H9 (cell line): Measurements from ENCODE around the gene TSPO2. TPM values are rescaled to one million over a fixed set of nuclear protein-coding genes. Genes with fewer than 3 reads are reported as not detected.

Experiments used
- DNase-seq: peaks from one replicate; pipeline ENCODE4 v3.0.0-alpha.2; 2017
- H2AFZ ChIP-seq: one replicate; pipeline ENCODE4 v1.6.1; 2013; ENCODE audit warnings: mild to moderate bottlenecking, low read length, control low read depth, moderate library complexity
- H2AK5ac ChIP-seq: 2 replicates; pipeline ENCODE4 v1.6.1; 2013; ENCODE audit warnings: low read length, control low read depth, mixed read lengths; ENCODE audit not compliant: insufficient read length
- H2BK120ac ChIP-seq: one replicate; pipeline ENCODE4 v1.6.1; 2013; ENCODE audit warnings: low read depth, mild to moderate bottlenecking, low read length, control low read depth, inconsistent platforms; ENCODE audit not compliant: poor library complexity, severe bottlenecking
- H2BK12ac ChIP-seq: 2 replicates; pipeline ENCODE4 v1.6.1; 2013; ENCODE audit warnings: low read length, control low read depth, mixed read lengths, low read depth; ENCODE audit not compliant: insufficient read length
- H2BK15ac ChIP-seq: 2 replicates; pipeline ENCODE4 v1.6.1; 2013; ENCODE audit warnings: low read depth, low read length, control low read depth
- H2BK20ac ChIP-seq: one replicate; pipeline ENCODE4 v1.6.1; 2013; ENCODE audit warnings: low read depth, mild to moderate bottlenecking, low read length, control low read depth, inconsistent platforms; ENCODE audit not compliant: poor library complexity, severe bottlenecking
- H2BK5ac ChIP-seq: 2 replicates; pipeline ENCODE4 v1.6.1; 2013; ENCODE audit warnings: low read length, control low read depth, mixed read lengths; ENCODE audit not compliant: insufficient read length
- H3K14ac ChIP-seq: 2 replicates; pipeline ENCODE4 v1.6.1; 2013; ENCODE audit warnings: low read length, control low read depth; ENCODE audit not compliant: insufficient read depth
- H3K18ac ChIP-seq: 2 replicates; pipeline ENCODE4 v1.6.1; 2013; ENCODE audit warnings: low read depth, mild to moderate bottlenecking, mixed read lengths, low read length, control low read depth; ENCODE audit not compliant: insufficient read length
- H3K23ac ChIP-seq: 2 replicates; pipeline ENCODE4 v1.6.1; 2013; ENCODE audit warnings: low read length, control low read depth, mixed read lengths, low read depth; ENCODE audit not compliant: insufficient read length
- H3K23me2 ChIP-seq: 2 replicates; pipeline ENCODE4 v1.6.1; 2013; ENCODE audit warnings: low read depth, mild to moderate bottlenecking, mixed read lengths, low read length, control low read depth; ENCODE audit not compliant: insufficient read length, poor library complexity, severe bottlenecking
- H3K27ac ChIP-seq: 2 replicates; pipeline ENCODE4 v1.5.1; 2013; ENCODE audit warnings: low read length, control low read depth, mixed read lengths, low read depth; ENCODE audit not compliant: insufficient read length
- H3K27me3 ChIP-seq: 2 replicates; pipeline ENCODE4 v1.6.1; 2013; ENCODE audit warnings: low read length, control low read depth, inconsistent platforms; ENCODE audit not compliant: insufficient read depth
- H3K4ac ChIP-seq: 2 replicates; pipeline ENCODE4 v1.6.1; 2013; ENCODE audit warnings: low read depth, mild to moderate bottlenecking, control low read depth, inconsistent platforms, low read length, moderate library complexity
- H3K4me1 ChIP-seq: 2 replicates; pipeline ENCODE4 v1.6.1; 2013; ENCODE audit warnings: low read length, control low read depth, inconsistent platforms; ENCODE audit not compliant: insufficient read depth
- H3K4me2 ChIP-seq: 2 replicates; pipeline ENCODE4 v1.6.1; 2013; ENCODE audit warnings: low read length, control low read depth, mixed read lengths; ENCODE audit not compliant: insufficient read length, insufficient read depth
- H3K56ac ChIP-seq: 2 replicates; pipeline ENCODE4 v1.6.1; 2013; ENCODE audit warnings: low read depth, mild to moderate bottlenecking, mixed read lengths, low read length, control low read depth; ENCODE audit not compliant: insufficient read length
- H3K79me1 ChIP-seq: 2 replicates; pipeline ENCODE4 v1.6.1; 2013; ENCODE audit warnings: low read depth, mild to moderate bottlenecking, moderate library complexity, low read length, control low read depth, inconsistent platforms; ENCODE audit not compliant: insufficient read depth, poor library complexity, severe bottlenecking
- H3K79me2 ChIP-seq: 2 replicates; pipeline ENCODE4 v1.6.1; 2013; ENCODE audit warnings: low read length, control low read depth, inconsistent platforms; ENCODE audit not compliant: insufficient read depth
- H3K9ac ChIP-seq: 2 replicates; pipeline ENCODE4 v1.6.1; 2013; ENCODE audit warnings: low read length, control low read depth, mixed read lengths; ENCODE audit not compliant: insufficient read length; ENCODE audit errors: extremely low read depth
- H3K9me3 ChIP-seq: one replicate; pipeline ENCODE4 v1.6.1; 2013; ENCODE audit warnings: low read depth, low read length, inconsistent platforms; ENCODE audit not compliant: control insufficient read depth
- H3T11ph ChIP-seq: one replicate; pipeline ENCODE4 v1.6.1; 2013; ENCODE audit warnings: mild to moderate bottlenecking, low read length, control low read depth, inconsistent platforms
- H4K20me1 ChIP-seq: one replicate; pipeline ENCODE4 v1.6.1; 2013; ENCODE audit not compliant: control insufficient read depth, insufficient read length, insufficient read depth
- H4K5ac ChIP-seq: 2 replicates; pipeline ENCODE4 v1.6.1; 2013; ENCODE audit warnings: low read depth, mild to moderate bottlenecking, mixed read lengths, low read length, control low read depth; ENCODE audit not compliant: insufficient read length
- H4K8ac ChIP-seq: replicated peaks from 2 replicates; pipeline ENCODE4 v1.6.1; 2013; ENCODE audit warnings: low read length, control low read depth, mixed read lengths, low read depth; ENCODE audit not compliant: insufficient read length
- H4K91ac ChIP-seq: 2 replicates; pipeline ENCODE4 v1.6.1; 2013; ENCODE audit warnings: low read depth, mild to moderate bottlenecking, moderate library complexity, mixed read lengths, low read length, control low read depth; ENCODE audit not compliant: insufficient read length
- H3K27ac Mint-ChIP-seq, 3 experiments: 2 replicates in 2 of 3; 3 replicates in 1 of 3; pipeline ENCODE4 v1.8.0; 2020 to 2021; ENCODE audit warnings: mixed read lengths in 3 of 3, mild to moderate bottlenecking in 1 of 3, moderate library complexity in 1 of 3
- H3K27me3 Mint-ChIP-seq: 2 replicates; pipeline ENCODE4 v1.8.0; 2021; ENCODE audit warnings: low read depth, mild to moderate bottlenecking, moderate library complexity, mixed read lengths
- H3K36me3 Mint-ChIP-seq, 3 experiments: 2 replicates in 2 of 3; 3 replicates in 1 of 3; pipeline ENCODE4 v1.8.0; 2020 to 2021; ENCODE audit warnings: low read depth in 3 of 3, mixed read lengths in 3 of 3; ENCODE audit not compliant: insufficient read depth in 1 of 3
- H3K4me1 Mint-ChIP-seq, 2 experiments: 2 replicates each; pipeline ENCODE4 v1.8.0; 2020; ENCODE audit warnings: mixed read lengths in 2 of 2
- H3K4me3 Mint-ChIP-seq, 2 experiments: 2 replicates in 1 of 2; 3 replicates in 1 of 2; pipeline ENCODE4 v1.8.0; 2020 to 2021; ENCODE audit warnings: mild to moderate bottlenecking in 2 of 2, mixed read lengths in 2 of 2, moderate library complexity in 1 of 2
- H3K9me3 Mint-ChIP-seq, 2 experiments: 2 replicates in 1 of 2; 3 replicates in 1 of 2; pipeline ENCODE4 v1.8.0; 2020; ENCODE audit warnings: mild to moderate bottlenecking in 2 of 2, mixed read lengths in 2 of 2, moderate library complexity in 1 of 2
- WGBS: extraction: QIAGEN DNeasy Blood & Tissue Kit; methylation state at CpG from one replicate; pipeline ENCODE4 v1.1.7; 2013; ENCODE audit warnings: missing lambda C conversion rate, low lambda C conversion rate, mixed read lengths; ENCODE audit not compliant: insufficient read length; ENCODE audit errors: extremely low coverage; 5-methylcytosine and 5-hydroxymethylcytosine counted together
- total RNA-seq: library from RNA; stranded (reverse); gene quantifications from 2 replicates; pipeline ENCODE4 v1.2.1, GENCODE V29; 2021
- TF ChIP-seq, protein P1 (sequence below): fragments of 200-600 bp; sonication (generic); conservative IDR thresholded peaks from 3 replicates; pipeline ENCODE4 v1.8.0; 2021; ENCODE audit warnings: antibody characterized with exemption, mild to moderate bottlenecking

Gene TSPO2
- total RNA-seq, 1 experiment from 2014 or later: not detected

DNA sequence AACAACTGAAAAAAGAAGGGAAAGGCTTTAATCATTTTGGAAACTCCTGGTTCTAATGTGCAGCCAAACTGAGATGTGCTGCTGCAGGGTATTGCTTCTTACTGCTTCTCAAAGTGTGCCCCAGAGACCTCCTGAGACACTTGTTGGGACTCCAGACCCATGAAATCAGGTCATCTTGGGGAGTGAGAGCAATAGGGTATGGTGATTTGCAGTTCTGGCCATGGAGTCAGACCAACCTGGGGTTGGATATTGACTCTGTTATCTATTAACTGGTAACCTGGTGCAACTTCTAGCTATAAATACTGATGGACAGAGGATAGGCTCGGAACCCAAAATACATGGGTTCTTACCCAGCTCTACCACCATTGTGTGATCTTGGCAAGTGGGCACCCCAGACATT lies 3.8 kb downstream of the TSPO2 start:
- no peaks in the 10 kb centered on the region for H3K79me2 ChIP-seq
- peaks cover 6 to 15% of the 10 kb centered on the region in 2 experiments; a peak in 3 of 4 replicates for H3K4me1 Mint-ChIP-seq
- H3K79me1 ChIP-seq: no peaks in the 10 kb centered on the region
- H3K27me3 ChIP-seq: no peaks in the 10 kb centered on the region
- H3K36me3 Mint-ChIP-seq: no peaks in the 10 kb centered on the region; a peak in 1 of 7 replicates
- no peak overlapping the region for H3T11ph ChIP-seq
- H2BK5ac ChIP-seq: no peak overlapping the region
- no peak overlapping the region for H2AFZ ChIP-seq
- no peak overlapping the region for H2BK12ac ChIP-seq
- H3K14ac ChIP-seq: no peak overlapping the region
- no peak overlapping the region for H4K91ac ChIP-seq
- H3K27ac Mint-ChIP-seq: no peak overlapping the region
- H4K20me1 ChIP-seq: no peaks in the 10 kb centered on the region
- no peak for DNase-seq
- H3K56ac ChIP-seq: no peak overlapping the region
- H3K9ac ChIP-seq: no peak overlapping the region
- TF ChIP-seq, protein P1, sequence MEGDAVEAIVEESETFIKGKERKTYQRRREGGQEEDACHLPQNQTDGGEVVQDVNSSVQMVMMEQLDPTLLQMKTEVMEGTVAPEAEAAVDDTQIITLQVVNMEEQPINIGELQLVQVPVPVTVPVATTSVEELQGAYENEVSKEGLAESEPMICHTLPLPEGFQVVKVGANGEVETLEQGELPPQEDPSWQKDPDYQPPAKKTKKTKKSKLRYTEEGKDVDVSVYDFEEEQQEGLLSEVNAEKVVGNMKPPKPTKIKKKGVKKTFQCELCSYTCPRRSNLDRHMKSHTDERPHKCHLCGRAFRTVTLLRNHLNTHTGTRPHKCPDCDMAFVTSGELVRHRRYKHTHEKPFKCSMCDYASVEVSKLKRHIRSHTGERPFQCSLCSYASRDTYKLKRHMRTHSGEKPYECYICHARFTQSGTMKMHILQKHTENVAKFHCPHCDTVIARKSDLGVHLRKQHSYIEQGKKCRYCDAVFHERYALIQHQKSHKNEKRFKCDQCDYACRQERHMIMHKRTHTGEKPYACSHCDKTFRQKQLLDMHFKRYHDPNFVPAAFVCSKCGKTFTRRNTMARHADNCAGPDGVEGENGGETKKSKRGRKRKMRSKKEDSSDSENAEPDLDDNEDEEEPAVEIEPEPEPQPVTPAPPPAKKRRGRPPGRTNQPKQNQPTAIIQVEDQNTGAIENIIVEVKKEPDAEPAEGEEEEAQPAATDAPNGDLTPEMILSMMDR: no peak
- H3K9me3 ChIP-seq: no peaks in the 10 kb centered on the region
- no peak overlapping the region for H4K5ac ChIP-seq
- no peak overlapping the region for H3K18ac ChIP-seq
- no peak overlapping the region for H3K23ac ChIP-seq
- H4K8ac ChIP-seq: no peak overlapping the region
- H2BK20ac ChIP-seq: no peak overlapping the region
- no peaks in the 10 kb centered on the region for H3K23me2 ChIP-seq
- no peak overlapping the region for H2AK5ac ChIP-seq
- H2BK120ac ChIP-seq: no peak overlapping the region
- H2BK15ac ChIP-seq: no peak overlapping the region
- no peak overlapping the region for H3K4ac ChIP-seq
- H3K27ac ChIP-seq: no peak overlapping the region
- H3K4me2 ChIP-seq: no peak overlapping the region
- H3K4me3 Mint-ChIP-seq: no peak overlapping the region
- no peaks in the 10 kb centered on the region; the same call in 1 of the 2 replicates for H3K27me3 Mint-ChIP-seq
- peaks cover 3% of the 10 kb centered on the region; the same call in 1 of the 2 replicates for H3K4me1 ChIP-seq
- WGBS: no CpG with 5 or more reads among the region's 1 CpG
- no peaks in the 10 kb centered on the region for H3K9me3 Mint-ChIP-seq
